ENCODE data around the gene CDK8.

The CDK8 gene

GRCh38 chr13:26425443-26426358 is 171.8 kb downstream of the CDK8 start:
- ATAC-seq: no peak
- TF ChIP-seq GLIS3 (CRISPR knock-in tag; IDR thresholded peaks at IDR 0.05) (no peak), ISL1 (CRISPR knock-in tag; IDR thresholded peaks at IDR 0.05) (no peak), ZNF70 (CRISPR knock-in tag; IDR thresholded peaks at IDR 0.05) (no peak), ZFP3 (CRISPR knock-in tag; IDR thresholded peaks at IDR 0.05) (no peak)

GRCh38 chr13:26433776-26434175 is 179.8 kb downstream of the CDK8 start:
- no peak for ATAC-seq
- TF ChIP-seq TCF4 (CRISPR knock-in tag; IDR thresholded peaks at IDR 0.05; ENCODE audit: borderline replicate concordance): no peak
- no peak for TF ChIP-seq ISL1 (CRISPR knock-in tag; IDR thresholded peaks at IDR 0.05)
- no peak for TF ChIP-seq PATZ1 (CRISPR knock-in tag; IDR thresholded peaks at IDR 0.05; ENCODE audit: borderline replicate concordance)
- TF ChIP-seq TSHZ2 (CRISPR knock-in tag; IDR thresholded peaks at IDR 0.05): no peak
- no peak for TF ChIP-seq POU6F1 (CRISPR knock-in tag; IDR thresholded peaks at IDR 0.05; ENCODE audit: borderline replicate concordance, low read depth)
- no peak for TF ChIP-seq BACH2 (CRISPR knock-in tag; IDR thresholded peaks at IDR 0.05; ENCODE audit: borderline replicate concordance)
- no peak for TF ChIP-seq ESRRG (CRISPR knock-in tag; IDR thresholded peaks at IDR 0.05)
- TF ChIP-seq CSDC2 (CRISPR knock-in tag; IDR thresholded peaks at IDR 0.05): no peak
- no peak for TF ChIP-seq ARNTL (CRISPR knock-in tag; IDR thresholded peaks at IDR 0.05; ENCODE audit: borderline replicate concordance, low read depth)
- TF ChIP-seq TOX (CRISPR knock-in tag; IDR thresholded peaks at IDR 0.05; ENCODE audit: borderline replicate concordance): no peak

GRCh38 chr13:26435171-26435570 is 181.2 kb downstream of the CDK8 start:
- ATAC-seq: no peak
- TF ChIP-seq ARNTL (CRISPR knock-in tag; IDR thresholded peaks at IDR 0.05; ENCODE audit: borderline replicate concordance, low read depth): no peak
- TF ChIP-seq BACH2 (CRISPR knock-in tag; IDR thresholded peaks at IDR 0.05; ENCODE audit: borderline replicate concordance): no peak
- TF ChIP-seq OSR1 (CRISPR knock-in tag; IDR thresholded peaks at IDR 0.05): no peak
- TF ChIP-seq CSDC2 (CRISPR knock-in tag; IDR thresholded peaks at IDR 0.05): no peak
- no peak for TF ChIP-seq POU6F1 (CRISPR knock-in tag; IDR thresholded peaks at IDR 0.05; ENCODE audit: borderline replicate concordance, low read depth)
- TF ChIP-seq TCF4 (CRISPR knock-in tag; IDR thresholded peaks at IDR 0.05; ENCODE audit: borderline replicate concordance): no peak
- TF ChIP-seq PATZ1 (CRISPR knock-in tag; IDR thresholded peaks at IDR 0.05; ENCODE audit: borderline replicate concordance): no peak
- TF ChIP-seq ZC3H10 (CRISPR knock-in tag; IDR thresholded peaks at IDR 0.05): no peak
- TF ChIP-seq ZFP30 (CRISPR knock-in tag; IDR thresholded peaks at IDR 0.05): no peak
- TF ChIP-seq ISL1 (CRISPR knock-in tag; IDR thresholded peaks at IDR 0.05): no peak
- TF ChIP-seq ZNF565 (CRISPR knock-in tag; conservative IDR thresholded peaks at IDR 0.05; ENCODE audit: low read depth): no peak
- TF ChIP-seq ZNF70 (CRISPR knock-in tag; IDR thresholded peaks at IDR 0.05): no peak
- no peak for TF ChIP-seq SNAI2 (CRISPR knock-in tag; IDR thresholded peaks at IDR 0.05)
- no peak for TF ChIP-seq TOX (CRISPR knock-in tag; IDR thresholded peaks at IDR 0.05; ENCODE audit: borderline replicate concordance)
- TF ChIP-seq TSHZ2 (CRISPR knock-in tag; IDR thresholded peaks at IDR 0.05): no peak
- TF ChIP-seq GLIS3 (CRISPR knock-in tag; IDR thresholded peaks at IDR 0.05): no peak
- TF ChIP-seq ZNF8 (CRISPR knock-in tag; IDR thresholded peaks at IDR 0.05): no peak
- no peak for TF ChIP-seq PPARA (CRISPR knock-in tag; IDR thresholded peaks at IDR 0.05; ENCODE audit: borderline replicate concordance)
- no peak for TF ChIP-seq ESRRG (CRISPR knock-in tag; IDR thresholded peaks at IDR 0.05)
- TF ChIP-seq CREB5 (CRISPR knock-in tag; IDR thresholded peaks at IDR 0.05; ENCODE audit: low read depth): no peak

Data from SK-N-SH treated with all-trans-retinoic acid at 6 μM for 48 hours (cell line).